Smooth muscle cell (in vitro differentiated cells): ENCODE results near the gene STARD9. TPM values are rescaled to one million over a fixed set of nuclear protein-coding genes. Genes with fewer than 3 reads are reported as not detected.
A peak's percentile ranks its signal among the peaks of the same experiment; 100 is the strongest.

Experiments used
- DNase-seq: peaks from one replicate; lab custom pipeline; 2025; ENCODE audit not compliant: unreplicated experiment; lab: John Stamatoyannopoulos, UW
- H2AFZ ChIP-seq: fragments of 200-600 bp; sonication (generic); 2 replicates; pipeline ENCODE4 v1.6.0; 2016; ENCODE audit warnings: antibody characterized with exemption, low read depth, mild to moderate bottlenecking
- H3F3A ChIP-seq: fragments of 200-600 bp; sonication (generic); 2 replicates; pipeline ENCODE4 v1.6.0; 2017; ENCODE audit warnings: antibody characterized with exemption, low read depth
- H3K27ac ChIP-seq: fragments of 200-600 bp; sonication (generic); 2 replicates; pipeline ENCODE4 v1.5.1; 2016; ENCODE audit warnings: low read depth, mild to moderate bottlenecking
- H3K27me3 ChIP-seq: fragments of 200-600 bp; sonication (generic); 2 replicates; pipeline ENCODE4 v1.6.1; 2016; ENCODE audit warnings: low read depth, mild to moderate bottlenecking
- H3K36me3 ChIP-seq: fragments of 200-600 bp; sonication (generic); 2 replicates; pipeline ENCODE4 v1.5.1; 2016; ENCODE audit warnings: low read depth
- H3K4me1 ChIP-seq: fragments of 200-600 bp; sonication (generic); 2 replicates; pipeline ENCODE4 v1.5.1; 2016; ENCODE audit warnings: low read depth
- H3K4me2 ChIP-seq: fragments of 200-600 bp; sonication (generic); 2 replicates; pipeline ENCODE4 v1.6.0; 2016; ENCODE audit warnings: mild to moderate bottlenecking
- H3K4me3 ChIP-seq: fragments of 200-600 bp; sonication (generic); 2 replicates; pipeline ENCODE4 v1.5.1; 2016; ENCODE audit warnings: mild to moderate bottlenecking
- H3K79me2 ChIP-seq: fragments of 200-600 bp; sonication (generic); 2 replicates; pipeline ENCODE4 v1.6.0; 2016; ENCODE audit warnings: low read depth, mild to moderate bottlenecking
- H3K9ac ChIP-seq: fragments of 200-600 bp; sonication (generic); 2 replicates; pipeline ENCODE4 v1.6.0; 2016; ENCODE audit warnings: low read depth
- H3K9me3 ChIP-seq: fragments of 200-600 bp; sonication (generic); replicated peaks from 2 replicates; pipeline ENCODE4 v1.5.1; 2016; ENCODE audit warnings: low read depth
- H4K20me1 ChIP-seq: fragments of 200-600 bp; sonication (generic); 2 replicates; pipeline ENCODE4 v1.6.0; 2016; ENCODE audit warnings: low read depth
- CTCF ChIP-seq: fragments of 200-600 bp; sonication (generic); IDR thresholded peaks from 2 replicates; pipeline ENCODE4 v1.5.1; 2017; ENCODE audit warnings: borderline replicate concordance, mild to moderate bottlenecking, antibody characterized with exemption; ENCODE audit not compliant: insufficient read depth, poor library complexity, severe bottlenecking
- WGBS: methylation state at CpG from one replicate; pipeline ENCODE4 v1.1.7; 2016; ENCODE audit warnings: low lambda C conversion rate; 5-methylcytosine and 5-hydroxymethylcytosine counted together
- polyA plus RNA-seq: library from polyadenylated mRNA; unstranded; fragments of >200 nt; fragmentation: Nextera tagmentation; extraction: Ambion mirVana; gene quantifications from 2 replicates; pipeline ENCODE4 v1.2.1, GENCODE V29; 2016
- total RNA-seq: library from RNA; depleted of rRNA; stranded (reverse); fragments of >200 nt; gene quantifications from 2 replicates; pipeline ENCODE4 v1.2.3, GENCODE V29; 2014

STARD9 gene
- total and polyA plus RNA-seq, 2 experiments from 2014 or later, result 1.6 to 6.3 TPM

- no peaks in the 10 kb centered on the region for H3K9me3 ChIP-seq
- no peaks in the 10 kb centered on the region for H3K27me3 ChIP-seq
- H3K4me1 ChIP-seq, result no peaks in the 10 kb centered on the region
- no peaks in the 10 kb centered on the region for H3K36me3 ChIP-seq
- H3K9ac ChIP-seq, result no peak overlapping the region
- no peak overlapping the region for H3K27ac ChIP-seq
- TF ChIP-seq CTCF, result no peak
- H4K20me1 ChIP-seq, result peaks cover 10% of the 10 kb centered on the region
- peaks cover 5% of the 10 kb centered on the region for H3F3A ChIP-seq
- no peak overlapping the region for H2AFZ ChIP-seq
- H3K79me2 ChIP-seq, result peaks cover 16% of the 10 kb centered on the region
- H3K4me3 ChIP-seq, result no peak overlapping the region
- H3K4me2 ChIP-seq, result no peak overlapping the region
- no peak for DNase-seq
- 96% methylated on average over 11 of the region's 11 CpGs for WGBS
Observed at GRCh38 chr15:42733027-42733426, 157.6 kb downstream of the STARD9 start.

GRCh38 chr15:42734076-42734672 lies 158.8 kb downstream of the STARD9 start:
- no peak overlapping the region for H2AFZ ChIP-seq
- H3K9ac ChIP-seq, result no peak overlapping the region
- H3K4me1 ChIP-seq, result no peaks in the 10 kb centered on the region
- DNase-seq, result no peak
- WGBS, result 97% methylated on average over 6 of the region's 6 CpGs
- H3K36me3 ChIP-seq, result no peaks in the 10 kb centered on the region
- H3F3A ChIP-seq, result peaks cover 5% of the 10 kb centered on the region
- H3K4me2 ChIP-seq, result no peak overlapping the region
- peaks cover 10% of the 10 kb centered on the region for H4K20me1 ChIP-seq
- H3K4me3 ChIP-seq, result no peak overlapping the region
- peaks cover 16% of the 10 kb centered on the region for H3K79me2 ChIP-seq
- H3K27me3 ChIP-seq, result no peaks in the 10 kb centered on the region
- H3K9me3 ChIP-seq, result no peaks in the 10 kb centered on the region
- no peak overlapping the region for H3K27ac ChIP-seq
- TF ChIP-seq CTCF, result no peak

GRCh38 chr15:42735382-42736165 lies 160.2 kb downstream of the STARD9 start:
- peak overlapping the region; percentile 93 for H3K4me2 ChIP-seq
- WGBS, result 88% methylated on average over 19 of the region's 19 CpGs
- no peak overlapping the region for H2AFZ ChIP-seq
- no peak for TF ChIP-seq CTCF
- H3K36me3 ChIP-seq, result no peaks in the 10 kb centered on the region
- H3F3A ChIP-seq, result peaks cover 5% of the 10 kb centered on the region
- no peak overlapping the region for H3K27ac ChIP-seq
- no peaks in the 10 kb centered on the region for H3K4me1 ChIP-seq
- H3K79me2 ChIP-seq, result peaks cover 16% of the 10 kb centered on the region
- no peaks in the 10 kb centered on the region for H3K9me3 ChIP-seq
- no peak for DNase-seq
- H3K27me3 ChIP-seq, result no peaks in the 10 kb centered on the region
- peaks cover 10% of the 10 kb centered on the region for H4K20me1 ChIP-seq
- peak overlapping the region; percentile 75 for H3K9ac ChIP-seq
- peak overlapping the region; percentile 95 for H3K4me3 ChIP-seq
